NCI-H128 (cell line): ENCODE measurements around the gene TGFBR1.
A peak's percentile ranks its signal among the peaks of the same experiment; 100 is the strongest.
"Not testable (repeated sequence)": the region's sequence is repeated elsewhere in the genome, so short reads cannot be mapped to it uniquely, and the experiment has no call there.

Experiments used
- DNase-seq: peaks from one replicate; lab custom pipeline; 2025; ENCODE audit not compliant: unreplicated experiment; lab: John Stamatoyannopoulos, UW

Gene TGFBR1

DNA sequence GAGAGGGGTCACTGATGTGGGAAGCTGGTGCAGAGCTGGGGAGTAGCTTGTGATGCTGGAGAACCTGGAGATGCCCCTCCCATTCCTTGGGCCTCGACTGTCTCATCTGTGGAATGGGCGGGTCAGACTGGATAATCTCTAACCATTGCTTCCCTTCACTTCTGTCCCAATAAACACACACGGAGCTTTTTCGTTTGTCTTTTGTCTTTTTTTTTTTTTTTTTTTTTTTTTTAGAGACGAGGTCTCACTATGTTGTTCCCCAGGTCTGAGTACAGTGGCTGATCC, 80.4 kb downstream of the TGFBR1 start:
- no peak for DNase-seq

DNA sequence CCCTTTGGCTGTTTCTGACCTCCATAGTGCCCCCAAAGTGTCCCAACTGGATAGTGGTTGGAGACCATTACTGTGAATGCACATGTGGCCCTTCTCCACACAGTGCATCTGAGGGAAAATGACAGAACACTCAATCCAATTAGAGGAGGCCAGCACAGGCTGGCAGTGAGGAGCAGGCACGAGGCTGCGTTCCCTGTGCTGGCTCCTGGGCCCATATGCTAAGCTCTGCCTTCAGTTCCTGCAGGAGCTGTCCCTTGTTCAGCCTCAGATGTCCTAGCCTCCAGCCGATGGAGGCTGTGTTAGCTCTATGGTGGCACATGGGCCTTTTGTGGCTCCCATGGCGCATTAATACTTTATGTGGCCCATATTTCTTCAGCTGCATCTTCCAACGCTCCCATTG, 81.0 kb downstream of the TGFBR1 start:
- no peak for DNase-seq

DNA sequence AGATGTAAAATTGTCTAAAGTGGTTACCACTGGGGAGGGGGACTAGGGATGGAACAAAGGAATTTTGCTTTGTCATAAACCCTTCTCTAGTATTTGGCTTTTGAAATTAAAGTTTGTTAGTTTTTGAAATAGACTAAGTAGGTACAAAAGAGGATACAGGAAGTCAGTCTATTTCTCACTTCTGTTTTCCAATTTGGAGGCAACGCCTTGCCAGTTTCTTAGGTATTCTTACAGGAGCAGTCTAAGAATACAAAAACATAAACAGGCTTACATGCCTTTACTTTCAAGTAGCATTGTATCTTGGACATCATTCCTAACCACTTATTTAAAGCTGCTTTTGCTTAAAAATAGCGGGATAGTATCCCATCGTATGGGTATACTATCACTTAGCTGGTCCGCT, 82.4 kb downstream of the TGFBR1 start:
- DNase-seq = no peak

DNA sequence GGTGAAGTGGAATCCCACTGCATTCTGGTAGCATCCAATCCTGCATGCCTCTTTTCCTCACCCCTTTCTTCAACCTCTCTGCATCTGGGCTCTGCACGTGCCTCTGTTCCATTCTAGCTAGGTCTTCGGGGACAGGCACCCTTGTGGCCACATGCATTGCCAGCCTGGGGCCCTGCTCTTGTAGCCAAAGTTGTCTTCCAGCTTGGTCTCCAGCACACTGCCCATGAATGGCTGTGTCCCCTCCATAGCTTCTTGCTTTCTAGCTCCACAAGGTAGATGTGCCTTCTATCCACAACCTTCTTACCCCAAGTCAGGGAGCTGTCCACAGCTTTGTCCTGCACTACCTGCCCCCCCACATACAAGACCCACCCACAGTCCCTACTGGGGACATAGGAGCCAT, 84.3 kb downstream of the TGFBR1 start:
- DNase-seq = no peak

DNA sequence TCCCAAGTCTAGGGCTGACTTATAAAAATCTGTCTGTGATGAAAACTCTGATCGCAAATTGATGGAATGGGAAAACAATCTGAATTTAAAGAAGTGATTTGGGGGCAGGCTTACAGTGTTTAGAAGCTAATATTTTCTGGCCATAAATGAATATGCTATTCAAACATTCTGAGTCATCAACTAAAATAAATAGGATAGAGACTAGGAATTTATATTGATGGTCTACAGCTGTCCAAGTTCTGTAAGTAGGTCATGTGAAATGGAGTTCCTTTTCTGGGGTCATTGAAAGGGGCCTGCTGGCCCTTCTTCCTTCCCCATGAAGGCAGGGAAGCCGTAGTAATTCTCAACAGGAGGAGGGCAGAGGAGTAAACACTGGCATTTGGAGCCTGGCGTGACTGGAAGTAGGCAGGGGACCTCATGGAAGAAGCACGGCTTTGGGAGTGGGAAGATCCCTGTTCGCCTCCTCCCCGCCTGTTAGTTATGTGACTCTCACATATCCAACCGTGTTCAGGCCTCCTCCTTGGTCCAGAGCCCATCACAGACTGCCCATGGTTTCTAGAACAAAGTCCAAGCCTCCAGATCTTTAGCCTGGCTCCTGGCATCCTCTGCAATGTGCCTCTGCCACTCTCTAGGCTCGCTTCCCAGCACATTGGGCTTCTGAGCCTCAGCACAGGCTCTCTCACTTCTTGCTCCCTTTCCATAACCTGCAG, 85.1 kb downstream of the TGFBR1 start:
- DNase-seq = no peak

DNA sequence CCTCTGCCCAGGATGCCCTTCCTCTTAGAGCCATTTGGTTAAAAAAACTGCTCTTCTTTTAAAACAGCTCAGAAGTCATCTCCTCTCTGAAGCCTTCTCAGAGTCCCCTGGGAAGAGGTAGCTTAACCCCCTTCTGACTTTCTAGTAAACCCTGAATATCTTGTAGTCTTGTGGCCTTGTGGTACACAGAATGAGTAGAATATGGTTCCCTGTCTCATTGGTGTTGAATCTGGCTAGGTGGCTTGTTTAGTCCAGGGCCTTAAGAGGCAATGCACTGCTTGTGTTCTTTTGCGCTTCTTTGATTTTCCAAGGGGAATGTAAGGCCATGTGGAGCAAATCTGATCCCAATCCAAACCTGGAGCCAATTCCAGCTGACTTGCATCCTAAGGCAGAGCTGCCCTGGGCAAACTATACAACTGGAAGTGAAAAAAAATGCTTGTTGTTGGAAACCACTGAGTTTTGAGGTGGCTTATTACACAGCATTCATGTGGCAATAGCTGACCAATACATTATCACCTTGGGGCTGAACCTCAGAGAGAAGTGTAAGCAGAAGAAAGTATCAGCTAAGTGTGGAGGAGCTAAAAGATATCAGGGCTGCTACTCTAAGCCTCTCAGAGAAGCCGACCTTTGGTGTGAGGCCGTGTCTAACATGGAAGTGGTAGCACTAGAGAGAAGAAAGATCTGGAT, 85.8 kb downstream of the TGFBR1 start:
- no peak for DNase-seq

DNA sequence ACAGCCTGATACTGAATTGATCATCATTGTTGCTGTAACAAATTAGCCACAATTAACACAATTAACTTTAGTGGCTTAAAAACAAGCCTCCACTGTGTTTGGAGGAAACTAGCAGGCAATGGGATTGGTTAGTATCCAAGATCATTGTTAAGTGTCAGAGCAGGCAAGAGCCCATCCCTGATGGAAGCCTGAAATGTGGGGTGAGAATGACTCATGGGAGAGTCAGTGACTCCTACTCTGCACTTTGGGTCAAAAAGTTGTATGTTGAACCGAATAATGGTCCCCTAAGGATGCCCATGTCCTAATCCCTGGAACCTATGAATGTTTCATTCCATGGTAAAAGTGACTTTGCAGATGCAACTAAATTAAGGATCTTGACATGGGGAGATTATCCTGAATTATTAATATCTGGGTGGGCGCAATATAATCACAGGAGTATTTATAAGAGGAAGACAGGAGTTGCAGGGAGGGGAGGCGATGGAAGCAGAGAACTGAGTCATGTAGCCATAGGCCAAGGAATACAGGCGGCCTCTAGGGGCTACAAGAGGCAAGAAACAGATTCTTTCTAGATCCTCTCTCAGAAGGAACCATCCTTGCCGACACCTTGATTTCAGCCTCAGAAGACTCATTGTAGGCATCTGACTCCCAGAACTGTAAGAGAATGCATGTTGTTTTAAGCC, 88.0 kb downstream of the TGFBR1 start:
- no peak for DNase-seq

DNA sequence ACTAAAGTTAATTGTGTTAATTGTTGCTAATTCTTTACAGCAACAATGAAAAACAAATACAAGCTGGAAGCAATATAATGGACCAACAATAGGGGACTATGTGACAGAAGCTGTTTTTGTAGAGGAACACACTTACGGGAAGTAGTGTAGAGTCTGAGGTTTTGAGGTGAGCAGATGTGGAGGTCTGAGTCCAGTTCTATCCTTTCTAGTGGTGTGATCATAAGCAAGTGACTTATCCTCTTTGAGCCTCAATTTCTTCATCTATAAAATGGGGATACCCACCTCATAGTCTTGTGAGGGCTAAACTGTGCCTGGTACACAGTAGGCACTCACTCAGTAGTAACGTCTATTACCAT, 88.5 kb downstream of the TGFBR1 start:
- no peak for DNase-seq

DNA sequence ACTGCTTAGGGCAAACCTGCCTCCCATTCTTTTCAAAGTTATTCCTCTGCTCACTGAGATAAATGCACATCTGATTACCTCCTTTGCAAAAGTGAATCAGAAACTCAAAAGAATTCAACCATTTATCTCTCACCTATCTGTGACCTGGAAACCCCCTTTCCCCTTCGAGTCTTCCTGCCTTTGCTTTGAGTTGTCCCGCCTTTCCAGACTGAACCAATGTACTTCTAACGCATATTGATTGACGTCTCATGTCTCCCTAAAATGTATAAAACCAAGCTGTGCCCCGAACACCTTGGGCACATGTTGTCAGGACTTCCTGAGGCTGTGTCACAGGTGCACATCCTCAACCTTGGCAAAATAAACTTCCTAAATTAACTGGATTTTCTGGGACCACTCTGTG, 91.6 kb downstream of the TGFBR1 start:
- not testable (repeated sequence) for DNase-seq

DNA sequence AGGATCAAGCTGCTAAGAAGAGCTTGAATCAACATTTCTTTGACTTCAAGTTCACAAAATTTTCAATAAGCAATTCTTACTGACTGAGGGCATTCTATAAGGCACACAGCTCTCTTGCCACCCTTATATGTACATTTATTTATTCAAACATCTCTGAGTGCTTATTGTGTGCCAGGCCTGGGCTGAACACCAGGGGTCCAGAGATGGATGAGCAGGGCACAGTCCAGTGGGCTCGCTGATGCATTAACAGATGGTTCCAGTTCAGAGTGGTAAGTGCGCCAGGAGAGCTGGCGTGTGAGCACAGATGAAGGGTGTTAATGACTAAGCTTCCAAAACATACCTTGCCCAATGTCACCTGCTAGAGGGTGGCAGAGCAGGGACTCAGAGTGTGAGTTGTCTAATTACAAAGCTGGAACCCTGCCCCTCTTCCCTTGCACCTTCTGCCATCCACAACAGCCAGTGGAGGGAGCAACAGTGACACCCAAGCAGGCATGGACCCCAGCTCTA, 92.3 kb downstream of the TGFBR1 start:
- DNase-seq = no peak

DNA sequence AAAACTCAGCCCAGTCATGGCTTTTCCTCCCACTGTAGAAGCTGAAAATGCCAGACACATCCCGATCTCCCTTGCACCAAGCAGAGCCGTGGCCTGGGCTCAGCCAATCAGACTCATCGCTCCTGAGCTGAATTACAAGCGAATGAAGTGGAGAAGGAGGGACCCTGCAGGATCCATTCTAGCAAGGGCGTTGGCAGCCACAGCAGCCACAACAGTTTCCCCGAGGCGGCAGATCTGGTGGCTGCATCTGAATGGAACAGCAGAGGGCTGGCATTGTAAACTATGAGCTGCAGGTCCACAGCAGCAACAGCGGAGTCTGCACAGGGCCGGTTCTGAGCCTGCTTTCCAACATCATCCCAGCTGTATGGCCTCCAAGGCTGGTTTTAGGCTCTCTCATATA, 93.1 kb downstream of the TGFBR1 start:
- DNase-seq = no peak

DNA sequence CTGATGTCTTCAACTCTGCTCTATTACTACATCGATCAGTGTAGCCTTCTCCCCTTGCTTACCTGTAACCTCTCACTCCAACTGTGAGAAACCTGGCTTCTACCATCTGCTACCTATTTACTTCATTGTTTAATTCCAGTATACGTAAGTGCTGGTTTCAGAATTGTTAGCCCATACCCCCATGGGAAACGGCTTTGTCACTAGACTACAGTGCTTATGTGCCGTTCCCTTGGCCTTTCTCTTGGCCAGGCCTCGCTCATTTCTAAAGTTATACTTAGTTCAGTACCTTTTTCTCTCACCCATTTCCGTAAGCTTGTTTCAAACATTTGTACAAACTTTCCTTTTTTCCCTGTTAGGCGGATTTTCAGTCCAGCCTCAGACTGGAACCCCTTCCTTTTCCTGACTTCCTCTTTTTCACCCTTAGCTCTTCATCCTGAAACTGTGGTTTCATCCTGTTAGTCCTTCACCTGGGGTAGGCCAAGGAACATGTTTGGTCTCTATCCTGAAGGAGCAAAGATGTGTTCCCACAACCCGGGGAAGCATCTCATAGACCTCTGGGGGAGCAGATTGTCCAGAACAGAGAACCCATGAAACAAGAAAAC, 95.1 kb downstream of the TGFBR1 start:
- DNase-seq = peak; percentile 45

DNA sequence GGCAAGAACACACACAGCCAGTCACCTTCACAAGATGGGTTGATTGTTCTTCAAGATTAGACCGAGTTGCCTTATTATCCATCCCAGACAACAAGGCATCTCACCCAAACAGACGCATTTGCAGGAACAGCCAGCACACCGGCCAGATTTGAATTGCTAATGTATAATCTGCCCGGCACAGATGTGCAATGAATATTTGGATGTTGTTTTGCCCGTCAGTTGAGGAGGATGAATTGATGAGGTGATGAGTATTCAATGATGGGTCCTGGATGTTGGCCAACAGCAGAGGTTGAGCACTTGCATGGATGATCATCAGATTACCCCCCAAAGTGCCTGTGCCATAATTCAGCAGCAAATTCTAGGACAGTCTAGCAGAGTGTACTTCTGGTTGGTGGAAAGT, 96.7 kb downstream of the TGFBR1 start:
- no peak for DNase-seq
